ENCODE data around the gene CXorf38. TPM values are rescaled to one million over a fixed set of nuclear protein-coding genes. Genes with fewer than 3 reads are reported as not detected.

CXorf38 gene
- polyA plus RNA-seq, 1 donor (not counting 4 experiments of a cell fraction or from before 2014, with no cell fraction given), result 10.6 TPM

DNA sequence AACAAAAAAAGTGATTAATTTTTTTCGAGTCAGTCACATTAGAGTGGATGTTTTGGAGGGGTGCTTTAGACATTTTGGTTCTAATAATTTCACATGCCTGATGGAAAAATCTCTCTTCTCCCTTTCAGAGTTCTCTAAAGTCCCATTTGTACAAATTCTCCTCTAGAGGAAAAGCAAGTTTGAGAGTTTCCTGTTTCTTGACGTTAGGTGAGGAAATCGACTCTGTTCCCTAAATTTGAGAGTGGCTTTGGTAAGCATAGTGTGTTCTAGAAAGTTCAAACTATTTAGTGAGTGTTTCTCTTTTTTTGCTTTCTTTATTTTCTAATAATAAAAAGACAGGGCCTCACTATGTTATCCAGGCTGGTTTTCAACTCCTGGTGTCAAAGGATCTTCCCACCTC is 68.2 kb downstream of the CXorf38 start:
- Histone ChIP-seq H2AFZ (ENCODE audit: control insufficient read depth, low read length) (no peak overlapping the region), H3K4me2 (ENCODE audit: control insufficient read depth, extremely low read depth, insufficient read depth, low read depth, low read length) (no peak overlapping the region), H3K36me3 (ENCODE audit: control insufficient read depth in 2 of 2, extremely low read depth in 1 of 2, insufficient read depth in 2 of 2, low read length in 2 of 2) (no peaks in the 10 kb centered on the region), H3K27ac (ENCODE audit: control insufficient read depth, insufficient read depth, low read length) (no peak overlapping the region), H4K20me1 (ENCODE audit: control insufficient read depth, extremely low read depth, insufficient read depth, low read length) (no peaks in the 10 kb centered on the region), H3K4me1 (ENCODE audit: control insufficient read depth, extremely low read depth, insufficient read depth, low read length) (peaks cover 5% of the 10 kb centered on the region), H3K9me1 (ENCODE audit: control insufficient read depth, extremely low read depth, insufficient read depth, low read length) (no peaks in the 10 kb centered on the region), H3K27me3 (ENCODE audit: control insufficient read depth, extremely low read depth, insufficient read depth, low read length) (no peaks in the 10 kb centered on the region), H3K4me3 (ENCODE audit: control insufficient read depth in 2 of 3, extremely low read depth in 1 of 3, insufficient read depth in 2 of 3, low read depth in 1 of 3, low read length in 3 of 3) (no peak overlapping the region), H3K9ac (ENCODE audit: control insufficient read depth, extremely low read depth, insufficient read depth, low read length) (no peak overlapping the region), H3K79me2 (ENCODE audit: control insufficient read depth, insufficient read depth, low read length) (peaks cover 25% of the 10 kb centered on the region), H3K9me3 (ENCODE audit: control insufficient read depth, low read depth, low read length) (no peaks in the 10 kb centered on the region)
- TF ChIP-seq EZH2 (IDR thresholded peaks at IDR 0.05; ENCODE audit: low read length), result no peak
- TF ChIP-seq, protein P1, sequence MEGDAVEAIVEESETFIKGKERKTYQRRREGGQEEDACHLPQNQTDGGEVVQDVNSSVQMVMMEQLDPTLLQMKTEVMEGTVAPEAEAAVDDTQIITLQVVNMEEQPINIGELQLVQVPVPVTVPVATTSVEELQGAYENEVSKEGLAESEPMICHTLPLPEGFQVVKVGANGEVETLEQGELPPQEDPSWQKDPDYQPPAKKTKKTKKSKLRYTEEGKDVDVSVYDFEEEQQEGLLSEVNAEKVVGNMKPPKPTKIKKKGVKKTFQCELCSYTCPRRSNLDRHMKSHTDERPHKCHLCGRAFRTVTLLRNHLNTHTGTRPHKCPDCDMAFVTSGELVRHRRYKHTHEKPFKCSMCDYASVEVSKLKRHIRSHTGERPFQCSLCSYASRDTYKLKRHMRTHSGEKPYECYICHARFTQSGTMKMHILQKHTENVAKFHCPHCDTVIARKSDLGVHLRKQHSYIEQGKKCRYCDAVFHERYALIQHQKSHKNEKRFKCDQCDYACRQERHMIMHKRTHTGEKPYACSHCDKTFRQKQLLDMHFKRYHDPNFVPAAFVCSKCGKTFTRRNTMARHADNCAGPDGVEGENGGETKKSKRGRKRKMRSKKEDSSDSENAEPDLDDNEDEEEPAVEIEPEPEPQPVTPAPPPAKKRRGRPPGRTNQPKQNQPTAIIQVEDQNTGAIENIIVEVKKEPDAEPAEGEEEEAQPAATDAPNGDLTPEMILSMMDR (optimal IDR thresholded peaks at IDR 0.05 in 1 of 3, IDR thresholded peaks at IDR 0.05 in 1 of 3, conservative IDR thresholded peaks at IDR 0.05 in 1 of 3; ENCODE audit: extremely low read depth in 1 of 3, insufficient read depth in 2 of 3, low read length in 3 of 3), result no peak
- DNase-seq (ENCODE audit: low read depth, low spot score) (no peak), FAIRE-seq (no peak)
- dilution Hi-C loops (cut with MboI; ENCODE audit: extremely low pct_ligation_motif_present, low sequenced_read_pairs), result no loop called here

DNA sequence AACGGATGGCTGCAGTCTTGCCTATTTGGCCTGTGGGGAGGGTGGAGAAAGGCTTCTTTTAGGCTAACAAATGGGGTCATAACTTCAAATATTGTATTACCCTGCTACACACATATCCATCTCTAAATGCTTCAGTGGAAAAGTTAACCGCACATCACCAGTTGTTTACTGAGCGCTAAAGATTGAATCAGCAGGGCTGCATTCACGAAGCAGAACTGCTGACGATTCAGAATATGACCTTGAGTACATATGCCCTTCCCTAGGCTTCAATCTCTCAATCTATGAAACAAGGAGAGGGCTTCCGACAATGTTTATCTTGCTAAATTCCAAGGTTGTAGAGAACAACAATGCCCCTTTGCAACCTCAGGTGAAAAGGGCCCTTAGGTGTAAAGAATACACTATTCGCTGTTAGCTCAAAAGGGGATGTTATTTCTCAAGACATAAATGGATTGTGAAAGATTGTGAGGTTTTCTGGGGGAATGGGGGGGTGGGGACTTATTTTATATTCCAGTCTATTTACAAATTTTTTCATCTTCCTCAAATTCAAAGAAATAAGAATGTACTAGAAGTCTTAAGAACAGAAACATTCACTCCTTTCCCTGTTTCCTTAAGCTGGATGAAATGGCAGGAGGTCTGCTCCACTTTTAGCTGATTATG is 69.2 kb downstream of the CXorf38 start:
- no peak overlapping the region for H3K4me3 ChIP-seq (ENCODE audit: control insufficient read depth in 2 of 3, extremely low read depth in 1 of 3, insufficient read depth in 2 of 3, low read depth in 1 of 3, low read length in 3 of 3)

More for the DNA sequence above, 69.2 kb downstream of the CXorf38 start:
- Histone ChIP-seq H3K9me3 (ENCODE audit: control insufficient read depth, low read depth, low read length) (no peaks in the 10 kb centered on the region), H3K4me1 (ENCODE audit: control insufficient read depth, extremely low read depth, insufficient read depth, low read length) (peaks cover 5% of the 10 kb centered on the region), H2AFZ (ENCODE audit: control insufficient read depth, low read length) (no peak overlapping the region), H4K20me1 (ENCODE audit: control insufficient read depth, extremely low read depth, insufficient read depth, low read length) (no peaks in the 10 kb centered on the region), H3K27me3 (ENCODE audit: control insufficient read depth, extremely low read depth, insufficient read depth, low read length) (no peaks in the 10 kb centered on the region), H3K36me3 (ENCODE audit: control insufficient read depth in 2 of 2, extremely low read depth in 1 of 2, insufficient read depth in 2 of 2, low read length in 2 of 2) (no peaks in the 10 kb centered on the region), H3K9me1 (ENCODE audit: control insufficient read depth, extremely low read depth, insufficient read depth, low read length) (no peaks in the 10 kb centered on the region), H3K27ac (ENCODE audit: control insufficient read depth, insufficient read depth, low read length) (no peak overlapping the region), H3K9ac (ENCODE audit: control insufficient read depth, extremely low read depth, insufficient read depth, low read length) (no peak overlapping the region), H3K79me2 (ENCODE audit: control insufficient read depth, insufficient read depth, low read length) (peaks cover 17% of the 10 kb centered on the region), H3K4me2 (ENCODE audit: control insufficient read depth, extremely low read depth, insufficient read depth, low read depth, low read length) (no peak overlapping the region)
- dilution Hi-C loops (cut with MboI; ENCODE audit: extremely low pct_ligation_motif_present, low sequenced_read_pairs), result no loop called here
- FAIRE-seq (no peak), DNase-seq (ENCODE audit: low read depth, low spot score) (no peak)
- TF ChIP-seq EZH2 (IDR thresholded peaks at IDR 0.05; ENCODE audit: low read length), result no peak
- TF ChIP-seq, protein P1 (optimal IDR thresholded peaks at IDR 0.05 in 1 of 3, IDR thresholded peaks at IDR 0.05 in 1 of 3, conservative IDR thresholded peaks at IDR 0.05 in 1 of 3; ENCODE audit: extremely low read depth in 1 of 3, insufficient read depth in 2 of 3, low read length in 3 of 3), result no peak

Other genes with a start within 250 kb of the CXorf38 start
- 176 to 207 TPM (median 203 TPM) in 3 replicates for gene ATP6AP2, start 66.6 kb downstream of the CXorf38 start, polyA plus RNA-seq
- not detected in 3 replicates for gene MPC1L, start 24.1 kb downstream of the CXorf38 start, polyA plus RNA-seq
- 19.9 to 28.0 TPM (median 25.9 TPM) in 3 replicates for gene MED14, start 88.0 kb upstream of the CXorf38 start, polyA plus RNA-seq